Stimulated activated CD4-positive, alpha-beta T cell treated with anti-CD3 and anti-CD28 coated beads, Interleukin-4, amount 100 ng/mL, for 4 hours (primary cell): ENCODE measurements around the gene SLC26A6.

Experiments
- DNase-seq, 2 experiments: peaks; one replicate each; pipeline ENCODE4 v3.0.0-alpha.2; 2020

Gene SLC26A6

GRCh38 chr3:48635222-48636021, at the start of gene SLC26A6:
TSS of gene SLC26A6 (minus strand) at chr3:48635461. CDS start at chr3:48635393, 68 bp downstream.
- peak; percentile 89 to 95 for DNase-seq

- no peak for DNase-seq
Measured at GRCh38 chr3:48684480-48685143, 49.4 kb upstream of the SLC26A6 start.

- no peak for DNase-seq
Measured at GRCh38 chr3:48684054-48684349, 48.7 kb upstream of the SLC26A6 start.

GRCh38 chr3:48682786-48683185, 47.5 kb upstream of the SLC26A6 start:
- DNase-seq, result no peak

- DNase-seq, result no peak
Measured at GRCh38 chr3:48681974-48682610, 46.8 kb upstream of the SLC26A6 start.

- no peak for DNase-seq
Measured at GRCh38 chr3:48681541-48681880, 46.2 kb upstream of the SLC26A6 start.

- DNase-seq, result no peak
Measured at GRCh38 chr3:48680811-48681540, 45.7 kb upstream of the SLC26A6 start.

- DNase-seq, result no peak
Measured at GRCh38 chr3:48679411-48680391, 44.4 kb upstream of the SLC26A6 start.

- DNase-seq, result no peak
Measured at GRCh38 chr3:48678566-48679380, 43.5 kb upstream of the SLC26A6 start.

GRCh38 chr3:48678056-48678455, 42.8 kb upstream of the SLC26A6 start:
- DNase-seq, result no peak

- DNase-seq, result no peak
Measured at GRCh38 chr3:48674505-48674904, 39.2 kb upstream of the SLC26A6 start.

GRCh38 chr3:48672522-48672921, 37.3 kb upstream of the SLC26A6 start:
- DNase-seq, result no peak

- DNase-seq, result no peak
Measured at GRCh38 chr3:48664929-48665328, 29.7 kb upstream of the SLC26A6 start.

- no peak for DNase-seq
Measured at GRCh38 chr3:48664313-48664644, 29.0 kb upstream of the SLC26A6 start.

GRCh38 chr3:48663489-48664312, 28.4 kb upstream of the SLC26A6 start:
- DNase-seq, result peak; percentile 79 to 80

- DNase-seq, result peak; percentile 34 to 40
Measured at GRCh38 chr3:48662753-48663488, 27.7 kb upstream of the SLC26A6 start, which contains the start of gene CELSR3. TSS of gene CELSR3 (minus strand) at chr3:48662886. CDS start at chr3:48662634, 252 bp downstream.

GRCh38 chr3:48662145-48662752, 27.0 kb upstream of the SLC26A6 start:
- no peak for DNase-seq

- peak; percentile 54 to 72 for DNase-seq
Measured at GRCh38 chr3:48661501-48662144, 26.4 kb upstream of the SLC26A6 start.
